HepG2 (cell line): ENCODE results near the gene ENO2. TPM values are rescaled to one million over a fixed set of nuclear protein-coding genes. Genes with fewer than 3 reads are reported as not detected.

Experiments
- ARID4A ChIP-seq: sonication (generic); formaldehyde crosslinking; IDR thresholded peaks from 2 replicates; pipeline ENCODE4 v1.5.0; 2020; ENCODE audit warnings: mild to moderate bottlenecking, missing genetic modification reagents, borderline replicate concordance
- ARNTL ChIP-seq: sonication (generic); formaldehyde crosslinking; IDR thresholded peaks from 2 replicates; pipeline ENCODE4 v1.4.0; 2020; ENCODE audit warnings: mild to moderate bottlenecking, missing genetic modification reagents
- ATF2 ChIP-seq: sonication (generic); formaldehyde crosslinking; IDR thresholded peaks from 2 replicates; pipeline ENCODE4 v1.4.0; 2020; ENCODE audit warnings: missing genetic modification reagents
- CBX1 ChIP-seq: IDR thresholded peaks from one replicate; pipeline ENCODE4 v1.6.1; 2016; ENCODE audit warnings: antibody characterized with exemption, low read depth
- CENPX ChIP-seq: sonication (generic); formaldehyde crosslinking; IDR thresholded peaks from 2 replicates; pipeline ENCODE4 v1.9.0; 2021; ENCODE audit warnings: mild to moderate bottlenecking, missing genetic modification reagents, moderate library complexity
- CSRNP2 ChIP-seq: sonication (generic); formaldehyde crosslinking; conservative IDR thresholded peaks from 2 replicates; pipeline ENCODE4 v1.8.0; 2022; ENCODE audit warnings: low read depth, missing genetic modification reagents
- FIP1L1 ChIP-seq: fragments of 200-400 bp; formaldehyde crosslinking; IDR thresholded peaks from 2 replicates; pipeline ENCODE4 v1.6.1; 2018; ENCODE audit warnings: low read depth, mild to moderate bottlenecking, low read length, moderate library complexity, borderline replicate concordance; ENCODE audit not compliant: insufficient read depth
- FOXO4 ChIP-seq: sonication (generic); formaldehyde crosslinking; conservative IDR thresholded peaks from 2 replicates; pipeline ENCODE4 v1.8.1; 2023; ENCODE audit warnings: missing genetic modification reagents
- IRF2 ChIP-seq: IDR thresholded peaks from 2 replicates; pipeline ENCODE4 v1.6.1; 2018; ENCODE audit warnings: missing genetic modification reagents, missing compliant biosample characterization
- PBX2 ChIP-seq: IDR thresholded peaks from 2 replicates; pipeline ENCODE4 v1.6.1; 2016; ENCODE audit warnings: control low read depth
- RBFOX2 ChIP-seq: fragments of 200-400 bp; formaldehyde crosslinking; IDR thresholded peaks from 2 replicates; pipeline ENCODE4 v1.6.1; 2017; ENCODE audit warnings: low read depth, mild to moderate bottlenecking, low read length
- RXRA ChIP-seq: sonication (generic); formaldehyde crosslinking; IDR thresholded peaks from 2 replicates; pipeline ENCODE4 v1.5.1; 2020; ENCODE audit warnings: missing genetic modification reagents
- SP2 ChIP-seq: sonication (generic); formaldehyde crosslinking; IDR thresholded peaks from 2 replicates; pipeline ENCODE4 v1.5.1; 2020; ENCODE audit warnings: mild to moderate bottlenecking, missing genetic modification reagents
- TEAD3 ChIP-seq: optimal IDR thresholded peaks from 2 replicates; pipeline ENCODE3; 2016; ENCODE audit warnings: borderline replicate concordance
- ZNF251 ChIP-seq: sonication (generic); formaldehyde crosslinking; IDR thresholded peaks from 2 replicates; pipeline ENCODE4 v1.9.0; 2021; ENCODE audit warnings: mild to moderate bottlenecking, missing genetic modification reagents
- ZNF326 ChIP-seq: sonication (generic); formaldehyde crosslinking; IDR thresholded peaks from 2 replicates; pipeline ENCODE4 v1.4.0; 2020; ENCODE audit warnings: missing genetic modification reagents, borderline replicate concordance
- ZNF350 ChIP-seq: sonication (generic); formaldehyde crosslinking; IDR thresholded peaks from 2 replicates; pipeline ENCODE4 v1.4.0; 2020; ENCODE audit warnings: mild to moderate bottlenecking, low read depth, missing genetic modification reagents, borderline replicate concordance
- ZNF629 ChIP-seq: sonication (generic); formaldehyde crosslinking; conservative IDR thresholded peaks from 2 replicates; pipeline ENCODE4 v1.5.0; 2020; ENCODE audit warnings: missing genetic modification reagents
- polyA plus RNA-seq, 8 experiments: library from polyadenylated mRNA; depleted of rRNA in 3 of 8; stranded (reverse) in 7 of 8; unstranded in 1 of 8; fragments of >200 nt; fragmentation: Illumina TruSeq in 4 of 8; extraction: Trizol in 4 of 8; gene quantifications; 2 replicates each; pipeline versions ENCODE4 v1.2.1 to v1.2.3, GENCODE V29; 2011 to 2016; ENCODE audit warnings: low read depth in 4 of 8, missing spikeins in 1 of 8, mixed read lengths in 1 of 8; ENCODE audit not compliant: insufficient read depth in 1 of 8
- total RNA-seq, 5 experiments: library from RNA; depleted of rRNA; stranded (reverse); fragments of >200 nt; fragmentation: Illumina TruSeq; extraction: Trizol; gene quantifications; 2 replicates each; pipeline ENCODE4 v1.2.3, GENCODE V29; 2016; ENCODE audit warnings: low read depth in 1 of 5

The ENO2 gene
- total and polyA plus RNA-seq, 2 of the 13 experiments (the other 11 are each of a cell fraction or from before 2014, with no cell fraction given): 19.3 to 136 TPM

GRCh38 chr12:6869049-6870021 lies 45.0 kb upstream of the ENO2 start (continued):
- TF ChIP-seq ARID4A (peak; percentile 50; the same call in 1 of the 2 replicates), TEAD3 (CRISPR knock-in tag) (peak; percentile 37), FIP1L1 (no peak), IRF2 (CRISPR knock-in tag) (no peak), SP2 (CRISPR knock-in tag) (no peak), ZNF629 (CRISPR knock-in tag) (no peak), ARNTL (0 out of 2 replicates have a peak, but pooled peaks have one; percentile 32), ZNF350 (peak; percentile 47; the same call in 1 of the 2 replicates), CSRNP2 (CRISPR knock-in tag) (no peak), CBX1 (no peak), FOXO4 (no peak), RXRA (0 out of 2 replicates have a peak, but pooled peaks have one; percentile 5), ATF2 (CRISPR knock-in tag) (peak; percentile 50; the same call in 1 of the 2 replicates), CENPX (no peak), RBFOX2 (peak; percentile 57), PBX2 (CRISPR knock-in tag) (no peak), ZNF326 (CRISPR knock-in tag) (0 out of 2 replicates have a peak, but pooled peaks have one; percentile 41), ZNF251 (CRISPR knock-in tag) (no peak)
